GM21717 (cell line): ENCODE data around the gene SLC13A3.

Source experiments
- ATAC-seq: cut with Tn5 transposase; IDR thresholded peaks from one replicate; pipeline ENCODE4 v1.9.1; 2021; ENCODE audit warnings: mild to moderate bottlenecking, moderate library complexity; ENCODE audit not compliant: unreplicated experiment

The SLC13A3 gene, protein sequence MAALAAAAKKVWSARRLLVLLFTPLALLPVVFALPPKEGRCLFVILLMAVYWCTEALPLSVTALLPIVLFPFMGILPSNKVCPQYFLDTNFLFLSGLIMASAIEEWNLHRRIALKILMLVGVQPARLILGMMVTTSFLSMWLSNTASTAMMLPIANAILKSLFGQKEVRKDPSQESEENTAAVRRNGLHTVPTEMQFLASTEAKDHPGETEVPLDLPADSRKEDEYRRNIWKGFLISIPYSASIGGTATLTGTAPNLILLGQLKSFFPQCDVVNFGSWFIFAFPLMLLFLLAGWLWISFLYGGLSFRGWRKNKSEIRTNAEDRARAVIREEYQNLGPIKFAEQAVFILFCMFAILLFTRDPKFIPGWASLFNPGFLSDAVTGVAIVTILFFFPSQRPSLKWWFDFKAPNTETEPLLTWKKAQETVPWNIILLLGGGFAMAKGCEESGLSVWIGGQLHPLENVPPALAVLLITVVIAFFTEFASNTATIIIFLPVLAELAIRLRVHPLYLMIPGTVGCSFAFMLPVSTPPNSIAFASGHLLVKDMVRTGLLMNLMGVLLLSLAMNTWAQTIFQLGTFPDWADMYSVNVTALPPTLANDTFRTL

DNA sequence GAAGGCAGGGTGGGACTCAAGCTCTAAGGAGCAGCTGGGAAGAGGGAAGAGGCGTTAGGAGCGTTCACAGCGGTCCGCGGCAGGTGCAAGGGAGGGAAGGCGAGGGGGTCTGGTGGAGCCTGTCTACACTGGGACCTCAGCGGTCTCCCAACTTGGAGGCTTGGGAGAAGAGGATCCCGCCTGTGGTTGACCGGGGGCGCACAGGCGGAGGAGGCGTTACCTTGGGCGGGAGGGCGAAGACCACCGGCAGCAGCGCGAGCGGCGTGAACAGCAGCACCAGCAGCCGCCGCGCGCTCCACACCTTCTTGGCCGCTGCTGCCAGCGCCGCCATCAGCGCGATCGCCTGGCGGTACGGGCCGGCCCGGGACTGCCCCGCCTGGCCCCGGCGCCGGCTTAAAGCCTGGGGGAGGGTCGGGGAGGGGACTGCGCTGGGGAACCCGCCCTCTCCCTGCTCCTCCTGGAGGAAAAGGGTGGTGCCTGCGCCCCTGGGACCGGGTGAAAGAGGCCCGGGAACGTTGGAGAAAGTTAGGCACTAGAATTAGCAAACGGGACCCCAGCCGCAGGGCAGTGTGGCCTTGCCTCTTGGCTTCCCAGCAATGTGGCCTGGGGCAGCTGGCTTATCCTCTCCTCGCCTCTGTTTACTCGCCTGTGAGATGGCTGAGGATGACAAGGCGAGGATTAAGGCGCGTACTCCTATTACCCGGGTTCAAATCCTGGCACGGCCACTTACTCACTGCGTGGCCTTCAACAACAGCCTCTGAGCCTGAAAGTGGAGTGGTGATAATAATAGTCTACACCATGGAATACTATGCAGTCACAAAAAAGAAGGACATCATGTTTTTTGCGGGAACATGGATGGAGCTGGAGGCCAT is at the start of gene SLC13A3:
Gene SLC13A3, minus strand, starts transcription at position 369 of the 872 bp plus-strand sequence. Its CDS starts 38 bp downstream, at position 331.
- ATAC-seq, result no peak

DNA sequence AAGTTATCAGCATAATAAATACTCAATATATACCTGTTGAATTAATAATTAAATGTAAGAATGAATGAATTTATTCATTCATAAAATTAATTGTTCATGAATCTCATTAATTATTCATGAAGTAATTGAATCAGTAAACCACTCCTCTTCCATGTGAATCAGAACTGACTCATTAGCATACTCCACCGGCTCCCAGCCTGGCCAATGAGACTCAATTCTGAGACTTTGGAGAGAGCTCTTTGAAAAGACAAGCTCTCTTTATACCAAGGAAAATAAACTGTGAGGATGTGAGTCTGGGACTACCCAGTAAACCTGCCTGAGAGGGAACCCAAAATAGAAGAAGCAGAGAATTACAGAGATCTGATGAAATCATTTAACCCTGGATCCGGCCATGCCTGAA is 49.8 kb upstream of the SLC13A3 start:
- ATAC-seq, result no peak

DNA sequence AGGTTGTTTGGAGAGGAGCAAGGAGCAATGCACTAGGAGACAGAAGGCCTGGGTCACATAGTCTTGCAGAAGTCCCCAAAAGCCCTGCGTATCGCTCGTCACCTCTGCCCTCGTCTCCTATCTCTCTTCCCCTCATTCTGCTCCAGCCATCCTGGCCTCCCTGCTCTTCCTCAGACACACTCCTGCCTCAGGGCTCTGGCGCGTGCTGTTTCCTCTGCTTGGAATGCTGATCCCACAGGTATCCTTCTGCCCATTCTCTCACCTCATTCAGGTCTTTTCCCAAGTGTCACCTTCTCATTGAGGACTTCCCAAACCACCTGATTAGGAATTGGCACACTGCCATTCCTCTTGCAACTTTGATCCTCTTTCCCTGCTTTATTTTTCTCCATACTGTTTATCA is 49.2 kb upstream of the SLC13A3 start:
- ATAC-seq, result no peak

DNA sequence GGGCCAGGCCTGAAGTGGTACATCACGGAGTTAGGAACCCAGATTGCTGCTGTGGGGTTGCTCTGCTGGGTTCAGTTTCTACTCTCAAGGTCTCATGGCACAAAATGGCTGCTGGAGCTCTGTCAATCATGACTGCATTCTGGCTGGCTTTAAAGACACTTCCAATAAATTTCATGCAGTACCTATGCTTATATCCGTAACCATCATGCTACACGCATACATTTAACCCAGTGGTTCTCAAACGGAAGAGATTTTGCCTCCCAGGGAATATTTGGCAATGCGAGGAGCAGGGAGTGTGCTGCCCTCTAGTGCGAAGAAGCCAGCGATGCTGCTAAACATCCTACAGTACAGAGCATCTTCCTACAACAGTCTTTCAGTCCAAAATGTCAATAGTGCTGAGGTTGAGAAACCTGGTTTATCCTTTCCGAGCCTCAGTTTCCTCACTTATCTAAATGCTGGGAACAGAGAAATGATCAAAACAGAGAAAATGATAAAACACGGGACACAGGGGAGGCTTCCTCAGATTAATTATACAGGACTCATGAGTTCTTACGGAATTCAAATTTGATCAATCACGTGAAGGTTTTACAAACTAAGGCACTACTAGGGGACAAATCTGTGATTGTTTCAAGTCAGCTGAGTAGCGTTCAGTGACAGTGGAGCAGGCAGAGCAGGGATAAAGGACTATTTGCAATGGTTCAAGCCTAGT is 48.5 kb upstream of the SLC13A3 start:
- ATAC-seq, result no peak

DNA sequence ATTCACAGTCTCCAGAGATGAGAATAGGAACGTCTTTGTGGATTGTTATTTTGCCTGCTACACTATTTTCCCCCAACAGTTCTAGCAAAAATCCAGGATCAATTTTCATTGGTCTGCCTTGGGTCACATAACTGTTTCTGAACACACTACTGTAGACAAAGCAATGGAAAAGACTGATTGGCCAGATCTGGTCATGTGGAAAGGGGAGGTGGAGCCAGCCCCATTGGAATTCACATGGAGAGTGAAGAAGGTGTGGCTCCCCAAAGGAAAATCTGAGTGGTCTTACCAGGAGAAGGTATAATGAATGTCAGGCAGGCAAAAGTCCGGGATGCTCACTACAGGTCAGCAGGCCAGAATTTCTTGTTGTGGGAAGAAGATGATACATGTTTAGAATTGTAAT is 47.5 kb upstream of the SLC13A3 start:
- no peak for ATAC-seq

DNA sequence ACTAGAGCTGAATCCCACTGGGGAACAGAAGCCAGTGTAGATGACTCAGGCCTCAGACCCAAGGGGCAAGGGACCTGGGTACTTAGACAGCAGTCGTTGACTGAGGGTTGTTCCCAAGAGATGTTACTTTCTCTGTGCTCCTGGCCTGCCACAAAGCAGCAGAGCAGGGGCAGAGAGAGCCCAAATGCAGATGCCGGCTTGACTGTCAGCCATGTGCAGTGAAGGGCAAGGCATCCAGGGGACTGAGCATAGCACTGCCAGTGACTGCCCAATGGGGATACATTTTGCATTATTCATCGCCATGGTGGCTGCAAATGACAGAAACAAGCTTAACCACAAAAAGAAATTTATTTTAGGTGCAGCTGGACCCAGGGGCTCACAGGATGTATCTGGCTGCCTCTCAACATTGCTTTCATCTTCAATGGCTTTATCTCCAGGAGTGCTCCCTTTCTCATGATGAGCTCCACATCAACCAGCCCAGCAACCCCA is 45.6 kb upstream of the SLC13A3 start:
- ATAC-seq, result no peak

DNA sequence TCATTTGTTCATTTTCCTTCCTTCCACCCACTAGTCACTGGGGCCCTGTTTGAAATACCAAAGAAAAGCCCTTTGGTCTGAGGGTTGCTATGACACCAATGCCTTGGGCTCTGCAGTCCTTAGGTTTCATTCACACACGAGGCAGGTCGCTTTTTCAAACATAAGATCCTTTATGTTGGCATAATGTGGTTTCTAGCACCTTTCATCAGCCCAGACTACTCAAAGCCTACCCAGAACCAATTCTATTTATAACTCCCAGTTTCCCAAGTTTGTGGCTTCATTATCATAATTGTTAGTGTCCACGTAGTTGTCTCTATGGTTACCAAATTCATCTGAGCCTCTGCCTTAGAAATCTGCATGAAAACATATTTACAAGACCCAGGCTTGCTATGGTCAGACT is 44.6 kb upstream of the SLC13A3 start:
- ATAC-seq, result no peak

DNA sequence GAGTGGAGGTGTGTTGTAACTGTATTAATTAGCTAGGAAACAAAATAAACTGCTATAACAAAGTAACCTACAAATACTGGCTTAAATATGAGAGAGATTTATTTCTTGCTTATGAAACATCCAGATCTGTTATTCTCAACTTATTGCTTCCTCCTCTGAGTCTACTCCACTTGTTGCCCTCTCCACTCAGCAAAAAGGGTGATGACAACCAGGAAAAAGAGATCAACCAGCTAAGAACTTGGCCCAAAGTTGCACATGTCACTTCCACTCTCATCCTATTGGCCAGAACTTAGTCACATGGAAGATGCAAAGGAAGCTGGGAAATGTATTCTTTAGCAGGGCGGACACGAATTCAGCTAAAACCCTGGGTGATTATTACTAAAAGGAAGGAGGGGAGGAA is 43.2 kb upstream of the SLC13A3 start:
- ATAC-seq, result no peak

DNA sequence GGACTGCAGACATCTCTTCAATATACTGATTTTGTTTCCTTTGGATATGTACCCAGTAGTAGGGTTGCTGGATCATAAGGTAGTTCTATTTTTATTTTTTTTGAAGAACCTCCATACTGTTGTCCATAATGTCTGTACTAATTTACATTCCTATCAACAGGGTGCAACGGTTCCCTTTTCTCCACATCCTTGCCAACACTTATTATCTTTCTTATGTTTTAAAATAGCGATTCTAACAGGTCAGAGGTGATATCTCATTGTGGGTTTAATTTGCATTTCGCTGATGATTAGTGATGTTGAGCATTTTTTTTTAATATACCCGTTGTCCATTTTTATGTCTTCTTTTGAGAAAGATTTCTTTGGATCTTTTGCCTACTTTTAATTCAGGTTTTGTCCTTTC is 39.9 kb upstream of the SLC13A3 start:
- ATAC-seq, result no peak

DNA sequence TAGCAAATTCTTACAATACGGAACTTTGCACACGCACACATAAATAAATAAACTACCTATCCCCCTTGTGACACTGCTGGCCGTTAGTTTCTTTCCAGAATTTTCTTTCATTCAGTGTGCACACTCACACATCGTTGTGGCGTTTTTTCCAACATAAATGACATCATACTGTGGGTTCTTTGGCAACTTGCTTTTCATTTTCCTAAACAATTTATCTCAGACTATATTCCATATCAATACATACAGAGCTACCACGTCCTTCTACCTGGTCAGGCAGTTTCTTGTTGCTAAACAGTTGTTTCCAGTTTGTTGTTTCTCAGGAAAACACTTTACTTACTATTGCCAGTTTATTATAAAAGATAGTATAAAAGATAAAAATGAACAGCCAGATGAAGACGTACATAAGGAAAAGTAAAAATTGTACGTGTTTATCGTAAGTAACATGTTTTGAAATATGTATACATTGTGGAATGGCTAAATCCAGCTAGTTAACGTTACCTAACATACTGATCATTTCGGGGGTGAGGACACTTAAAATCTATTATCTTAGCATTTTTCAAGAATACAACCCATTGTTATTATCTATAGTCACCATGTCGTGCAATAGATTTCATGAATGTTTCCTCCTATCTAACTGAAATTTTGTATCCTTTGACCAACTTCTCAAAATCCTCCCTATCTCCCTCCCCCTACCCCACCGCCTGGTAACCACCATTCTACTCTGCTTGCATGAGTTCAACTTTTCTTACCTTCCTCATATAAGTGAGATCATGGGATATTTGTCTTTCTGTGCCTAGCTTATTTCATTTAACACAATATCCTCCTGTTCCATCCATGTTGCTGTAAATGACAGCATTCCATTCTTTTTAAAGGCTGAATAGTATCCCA is 39.2 kb upstream of the SLC13A3 start:
- ATAC-seq, result no peak

DNA sequence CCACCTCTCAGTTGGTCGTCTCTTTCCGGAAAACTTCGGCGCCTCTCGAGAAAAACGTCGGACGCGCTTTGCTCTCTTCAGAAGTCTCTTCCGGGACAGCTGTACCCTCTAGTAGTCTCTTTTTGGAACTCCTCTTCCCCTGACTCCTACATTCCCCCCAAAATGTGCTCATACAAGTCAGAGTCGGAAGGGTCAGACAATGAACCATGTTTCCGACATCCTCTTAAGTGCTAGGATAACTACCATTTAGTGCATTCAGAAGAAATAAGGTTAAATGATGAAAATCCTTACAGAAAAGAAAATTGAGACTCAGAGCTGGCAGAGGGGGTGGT is 38.5 kb upstream of the SLC13A3 start:
- no peak for ATAC-seq

DNA sequence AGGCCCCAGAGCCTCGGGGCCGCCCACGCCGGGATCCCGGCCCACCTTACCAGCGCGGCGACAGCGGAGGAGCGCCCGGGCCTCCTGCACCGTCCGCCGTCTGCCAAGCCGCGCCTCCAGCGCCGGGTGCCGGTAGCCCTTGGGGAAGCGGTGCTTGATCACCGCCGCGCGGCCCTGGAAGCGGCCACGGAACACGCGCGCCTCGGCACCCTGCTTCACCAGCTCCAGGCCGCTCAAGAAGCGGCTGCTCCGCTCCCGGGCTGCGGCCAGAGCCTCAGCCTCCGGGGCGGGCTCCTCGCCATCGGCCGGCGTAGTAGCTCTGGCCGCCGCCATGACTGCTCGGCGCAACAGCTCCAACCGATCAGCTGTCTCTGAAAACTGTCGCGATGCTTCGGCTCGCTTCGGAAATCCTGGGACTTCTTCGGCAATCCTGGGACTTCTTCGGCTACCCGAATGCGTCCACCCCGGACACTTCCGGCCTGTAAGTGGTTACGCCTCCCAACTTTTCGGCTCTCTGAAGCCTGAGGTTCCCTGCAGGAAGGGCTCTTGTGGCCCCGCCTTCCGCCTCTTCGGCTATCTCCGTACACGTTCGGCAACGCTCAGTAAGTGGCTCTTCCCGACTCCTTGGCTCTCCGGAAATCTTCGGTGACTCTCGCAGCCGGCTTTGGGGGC is 38.0 kb upstream of the SLC13A3 start, which contains the start of gene TP53RK:
Gene TP53RK, minus strand, starts transcription at position 363 of the 672 bp plus-strand sequence. Its CDS starts 30 bp downstream, at position 333.
- ATAC-seq, result peak; percentile 95

DNA sequence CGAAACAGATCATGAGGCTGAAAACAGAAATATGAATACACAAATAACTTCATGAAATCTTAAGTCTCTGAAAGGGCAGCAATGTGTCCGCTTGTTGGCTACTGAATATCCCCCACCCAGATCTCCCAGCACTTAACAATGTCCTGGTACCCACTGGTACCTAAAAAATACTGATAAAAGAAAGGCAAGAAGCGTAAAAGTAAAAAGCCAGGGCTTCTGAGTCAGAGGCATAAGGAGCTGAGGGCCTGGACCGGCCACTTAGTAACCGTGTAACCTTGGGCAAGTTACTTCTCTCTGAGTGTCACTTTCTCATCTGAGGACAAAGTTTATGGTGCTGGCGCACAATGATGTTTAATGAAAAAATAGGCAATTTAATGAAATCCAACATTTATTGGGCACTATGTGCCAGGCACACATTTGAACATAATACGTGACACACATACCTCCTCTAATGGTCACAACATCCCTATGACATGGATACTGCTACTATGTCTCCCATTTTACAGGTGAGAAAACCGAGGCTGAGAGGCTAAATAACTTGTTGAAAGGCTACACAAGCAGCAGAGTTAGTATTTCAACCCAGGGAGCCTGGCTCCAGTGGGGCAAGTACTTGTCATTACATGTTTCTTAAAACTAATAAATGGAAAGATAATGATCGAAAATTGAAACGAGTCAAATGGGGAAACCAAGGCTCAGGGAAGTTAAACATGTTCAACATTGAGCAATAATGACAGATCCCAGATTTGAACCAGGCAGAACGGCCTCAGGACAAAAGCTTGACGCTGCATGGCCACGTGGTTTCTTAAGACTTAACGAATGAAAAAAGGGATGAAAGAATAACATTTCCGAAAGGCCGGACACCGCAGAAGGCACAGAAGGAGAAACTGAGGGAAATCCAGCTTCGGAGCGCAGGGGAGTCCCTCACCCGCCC is 37.2 kb upstream of the SLC13A3 start:
- no peak for ATAC-seq

DNA sequence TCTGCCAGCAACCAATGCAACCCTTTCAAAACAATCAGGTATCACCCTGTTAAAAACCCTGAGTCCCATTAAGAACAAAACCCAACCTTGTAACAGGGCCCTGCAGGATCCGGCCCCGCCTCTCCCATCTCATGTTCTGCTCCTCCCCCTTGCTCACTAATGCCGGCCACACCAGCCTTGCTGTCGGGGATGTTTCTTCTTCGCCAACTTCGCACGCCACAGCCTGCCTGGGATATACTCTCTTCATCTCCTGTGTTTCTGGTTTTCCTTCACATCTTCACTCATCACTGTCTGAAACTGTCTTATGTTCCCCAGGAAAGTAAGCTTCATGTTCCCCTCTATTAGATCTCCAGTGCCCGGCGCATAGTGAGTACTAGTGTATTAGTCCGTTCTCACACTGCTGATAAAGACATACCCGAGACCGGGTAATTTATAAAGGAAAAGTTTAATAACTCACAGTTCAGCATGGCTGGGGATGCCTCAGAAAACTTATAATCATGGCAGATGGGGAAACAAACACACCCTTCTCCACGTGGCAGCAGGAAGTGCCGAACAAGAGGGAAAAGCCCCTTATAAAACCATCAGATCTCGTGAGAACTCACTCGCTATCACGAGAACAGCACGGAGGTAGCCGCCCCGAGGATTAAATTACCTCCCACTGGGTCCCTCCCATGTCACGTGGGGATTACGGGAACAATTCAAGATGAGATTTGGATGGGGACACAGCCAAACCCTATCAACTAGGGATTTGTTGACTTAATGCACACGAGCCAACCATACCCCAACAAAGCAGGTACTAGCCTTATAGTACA is 32.9 kb upstream of the SLC13A3 start:
- ATAC-seq, result no peak

DNA sequence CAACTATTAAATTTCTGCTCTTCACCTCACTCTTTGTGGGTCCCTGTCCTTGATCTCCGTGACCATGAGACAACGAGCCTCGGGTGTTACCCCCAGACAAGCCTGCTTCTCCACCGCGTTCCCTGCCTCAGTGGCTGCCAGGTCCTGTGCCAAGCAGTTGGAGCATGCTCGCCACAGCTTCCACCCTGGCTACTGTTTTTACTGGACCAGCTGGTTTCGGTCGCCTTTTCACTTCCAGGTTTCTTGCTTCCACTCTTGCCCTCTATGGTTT is 32.3 kb upstream of the SLC13A3 start:
- no peak for ATAC-seq

DNA sequence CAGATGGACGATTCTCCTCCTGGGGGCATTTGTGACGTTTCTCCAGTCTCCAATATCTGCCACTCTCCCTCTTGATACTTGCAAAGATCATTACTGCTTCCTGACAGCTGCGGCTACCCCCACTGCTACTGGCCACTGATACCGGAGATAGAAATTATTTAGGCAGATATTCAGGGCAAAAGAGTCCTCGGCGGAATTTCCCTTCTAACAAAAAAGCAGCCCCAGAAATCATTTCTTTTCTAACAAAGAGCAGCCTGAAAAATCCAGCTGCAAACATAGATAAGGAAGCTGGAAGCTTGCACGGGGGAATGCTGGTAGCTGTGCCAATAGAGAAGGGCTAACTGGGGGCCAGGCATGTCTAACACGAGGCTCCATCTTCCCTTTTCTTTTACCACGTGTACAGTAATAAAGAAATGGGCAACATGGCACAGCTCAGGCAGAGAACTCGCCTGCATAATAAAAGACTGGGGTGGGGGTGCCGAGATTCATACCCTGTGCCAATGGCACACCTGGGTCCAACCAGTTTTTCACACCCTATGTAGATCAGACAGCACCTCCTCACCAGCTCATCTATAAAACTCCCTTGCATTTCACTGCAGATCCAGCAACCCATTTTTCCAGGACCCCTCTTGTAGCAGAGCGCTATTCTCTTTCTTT is 31.9 kb upstream of the SLC13A3 start:
- no peak for ATAC-seq
